ENCODE data around the gene GRK3.
"Not testable (repeated sequence)": the region's sequence is repeated elsewhere in the genome, so short reads cannot be mapped to it uniquely, and the experiment has no call there.

GRK3 gene

GRCh38 chr22:25602445-25602844, 38.0 kb downstream of the GRK3 start:
- H3K27ac ChIP-seq, result no peak overlapping the region
- peak overlapping the region in 3 of 11 experiments; percentile 17 to 59 (median 44); a peak in 4 of 22 replicates for H3K4me2 ChIP-seq
- no peak overlapping the region for H3K4me3 ChIP-seq
- peaks cover 0 to 28% (median 0%) of the 10 kb centered on the region in 11 experiments; a peak in 4 of 22 replicates for H3K36me3 ChIP-seq
- H4K20me1 ChIP-seq, result peaks cover 0 to 46% (median 5%) of the 10 kb centered on the region in 11 experiments; a peak in 6 of 22 replicates
- H3K9ac ChIP-seq, result no peak overlapping the region
- no peaks in the 10 kb centered on the region for H3K27me3 ChIP-seq
- H3K9me3 ChIP-seq (replicated peaks in 1 of 11), result peaks cover 0 to 6% (median 0%) of the 10 kb centered on the region in 11 experiments; a peak in 2 of 22 replicates
- H3K4me1 ChIP-seq, result peaks cover 0 to 17% (median 6%) of the 10 kb centered on the region in 10 experiments; a peak in 11 of 20 replicates
- TF ChIP-seq Cebpa-rat (IDR thresholded peaks at IDR 0.05), result no peak

DNA sequence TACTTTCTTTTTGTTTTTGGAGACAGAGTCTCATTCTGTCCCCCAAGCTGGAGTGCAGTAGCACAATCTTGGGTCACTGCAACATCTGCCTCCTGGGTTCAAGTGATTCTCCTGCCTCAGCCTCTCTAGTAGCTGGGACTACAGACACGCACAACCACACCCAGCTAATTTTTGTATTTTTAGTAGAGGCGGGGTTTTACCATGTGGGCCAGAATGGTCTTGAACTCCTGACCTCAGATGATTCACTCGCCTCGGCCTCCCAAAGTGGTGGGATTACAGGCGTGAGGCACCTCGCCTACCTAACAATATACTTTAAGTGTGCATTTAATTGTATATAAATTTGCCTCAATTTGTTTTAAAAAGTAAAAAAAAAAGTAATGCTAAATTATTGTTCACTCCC, 38.4 kb downstream of the GRK3 start:
- Histone ChIP-seq H3K27ac (no peak overlapping the region), H4K20me1 (peaks cover 0 to 51% (median 5%) of the 10 kb centered on the region in 11 experiments; a peak in 7 of 22 replicates), H3K36me3 (peaks cover 0 to 28% (median 0%) of the 10 kb centered on the region in 11 experiments; a peak in 3 of 22 replicates), H3K4me3 (no peak overlapping the region), H3K4me2 (peak overlapping the region in 3 of 11 experiments; percentile 17 to 59 (median 44); a peak in 4 of 22 replicates), H3K9ac (no peak overlapping the region), H3K4me1 (peaks cover 0 to 16% (median 6%) of the 10 kb centered on the region in 10 experiments; a peak in 11 of 20 replicates), H3K27me3 (no peaks in the 10 kb centered on the region), H3K9me3 (replicated peaks in 1 of 11) (0 out of 22 replicates have a peak, but pooled peaks cover 0 to 5% (median 0%) of the 10 kb centered on the region in 11 experiments)
- TF ChIP-seq Cebpa-rat (IDR thresholded peaks at IDR 0.05), result no peak

GRCh38 chr22:25605146-25605545, 40.7 kb downstream of the GRK3 start:
- not testable (repeated sequence) for H3K4me3 ChIP-seq; H3K27me3 ChIP-seq; H3K4me2 ChIP-seq; H3K27ac ChIP-seq; H3K4me1 ChIP-seq; H3K9ac ChIP-seq; H3K9me3 ChIP-seq (replicated peaks in 1 of 11)
- Histone ChIP-seq H4K20me1 (peaks cover 0 to 53% (median 5%) of the 10 kb centered on the region in 11 experiments; a peak in 7 of 22 replicates), H3K36me3 (peaks cover 2 to 35% (median 8%) of the 10 kb centered on the region in 11 experiments; a peak in 16 of 22 replicates)

DNA sequence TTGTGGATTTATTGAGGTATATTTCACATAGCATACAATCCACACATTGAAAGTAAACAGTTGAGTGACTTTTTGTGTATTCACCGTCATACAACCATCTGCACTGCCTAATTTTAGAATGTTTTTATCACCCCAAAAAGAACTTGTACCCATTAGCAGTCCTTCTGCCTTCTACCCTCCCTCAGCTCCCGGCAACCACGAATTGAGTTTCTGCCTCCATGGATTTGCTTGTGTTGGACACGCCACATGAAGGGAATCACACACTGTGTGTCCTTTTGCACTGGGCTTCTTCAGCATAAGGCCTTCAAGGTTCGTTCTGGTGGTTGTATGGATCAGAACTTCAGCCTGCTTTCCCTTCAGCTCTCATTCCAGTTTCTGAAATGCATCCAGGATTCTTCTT, 41.1 kb downstream of the GRK3 start:
- not testable (repeated sequence) for H3K27me3 ChIP-seq, H3K4me1 ChIP-seq, H3K4me3 ChIP-seq, H3K4me2 ChIP-seq, H3K9ac ChIP-seq, H3K27ac ChIP-seq
- Histone ChIP-seq H4K20me1 (peaks cover 0 to 49% (median 5%) of the 10 kb centered on the region in 11 experiments; a peak in 7 of 22 replicates), H3K36me3 (peaks cover 6 to 35% (median 11%) of the 10 kb centered on the region in 11 experiments; a peak in 16 of 22 replicates), H3K9me3 (replicated peaks in 1 of 11) (peaks cover 8 to 13% (median 10%) of the 10 kb centered on the region in 11 experiments)

GRCh38 chr22:25611284-25611683, 46.8 kb downstream of the GRK3 start:
- H3K4me2 ChIP-seq, H3K27ac ChIP-seq, H3K9ac ChIP-seq, H3K27me3 ChIP-seq, H3K4me1 ChIP-seq, H3K4me3 ChIP-seq: not testable (repeated sequence)
- Histone ChIP-seq H4K20me1 (peaks cover 0 to 29% (median 0%) of the 10 kb centered on the region in 11 experiments; a peak in 5 of 22 replicates), H3K36me3 (peaks cover 14 to 53% (median 18%) of the 10 kb centered on the region in 11 experiments; a peak in 19 of 22 replicates), H3K9me3 (replicated peaks in 1 of 11) (peaks cover 17 to 27% (median 26%) of the 10 kb centered on the region in 11 experiments)

DNA sequence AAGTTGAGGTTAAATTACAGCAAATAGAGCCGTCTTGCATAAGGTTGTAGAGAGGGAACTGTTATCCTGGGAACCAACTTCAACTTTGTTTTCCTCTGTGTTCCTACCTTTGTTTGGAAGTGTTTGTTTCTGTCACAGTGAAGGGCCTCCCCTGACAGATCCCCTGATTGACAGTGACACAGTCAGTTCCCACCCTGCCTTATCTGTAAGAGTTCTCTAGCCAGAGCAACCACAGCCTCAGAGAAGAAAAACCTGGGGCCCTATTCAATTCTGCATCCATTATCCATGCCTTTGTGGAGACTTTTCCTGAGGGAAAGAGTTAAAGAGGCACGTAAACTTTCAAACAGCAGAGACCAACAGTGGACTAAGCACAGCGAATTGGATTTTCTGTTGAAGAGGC, 48.7 kb downstream of the GRK3 start:
- not testable (repeated sequence) for H3K4me3 ChIP-seq, H3K27me3 ChIP-seq, H3K4me2 ChIP-seq, H3K9ac ChIP-seq, H3K4me1 ChIP-seq, H3K27ac ChIP-seq
- Histone ChIP-seq H3K36me3 (peaks cover 14 to 57% (median 19%) of the 10 kb centered on the region in 11 experiments; a peak in 19 of 22 replicates), H4K20me1 (peaks cover 0 to 36% (median 0%) of the 10 kb centered on the region in 11 experiments; a peak in 7 of 22 replicates), H3K9me3 (replicated peaks in 1 of 11) (peaks cover 17 to 27% (median 26%) of the 10 kb centered on the region in 11 experiments)

DNA sequence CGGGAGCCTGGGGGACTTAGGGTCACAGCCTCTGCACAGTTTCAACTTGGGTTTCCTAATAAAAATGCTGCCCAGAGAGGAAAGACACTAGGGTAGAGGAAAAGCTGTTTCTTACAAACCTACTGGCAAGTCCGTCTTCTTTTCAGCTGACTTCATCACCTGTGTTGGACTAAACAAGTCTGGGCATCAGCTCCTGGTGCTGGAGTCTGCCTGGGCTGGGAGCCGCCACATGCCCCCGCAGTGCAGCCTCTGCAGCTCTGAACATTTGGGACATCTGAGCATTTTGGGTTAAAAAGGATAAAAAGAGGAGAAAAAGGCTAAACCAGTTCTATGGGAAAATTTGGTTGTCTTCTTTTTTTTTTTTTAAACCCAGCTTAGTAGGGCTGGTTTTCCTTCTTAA, 49.1 kb downstream of the GRK3 start:
- H4K20me1 ChIP-seq, result peaks cover 0 to 36% (median 0%) of the 10 kb centered on the region in 11 experiments; a peak in 7 of 22 replicates
- not testable (repeated sequence) for H3K4me1 ChIP-seq, H3K4me3 ChIP-seq, H3K27me3 ChIP-seq, H3K27ac ChIP-seq, H3K4me2 ChIP-seq, H3K9ac ChIP-seq
- peaks cover 14 to 59% (median 19%) of the 10 kb centered on the region in 11 experiments; a peak in 19 of 22 replicates for H3K36me3 ChIP-seq
- peaks cover 17 to 27% (median 26%) of the 10 kb centered on the region in 11 experiments for H3K9me3 ChIP-seq (replicated peaks in 1 of 11)

GRCh38 chr22:25614791-25615190, 50.3 kb downstream of the GRK3 start:
- Histone ChIP-seq H3K9me3 (replicated peaks in 1 of 11) (peaks cover 16 to 28% (median 23%) of the 10 kb centered on the region in 11 experiments), H4K20me1 (peaks cover 0 to 38% (median 0%) of the 10 kb centered on the region in 11 experiments; a peak in 8 of 22 replicates), H3K36me3 (peaks cover 16 to 65% (median 27%) of the 10 kb centered on the region in 11 experiments; a peak in 19 of 22 replicates)
- H3K27ac ChIP-seq, H3K9ac ChIP-seq, H3K27me3 ChIP-seq, H3K4me3 ChIP-seq, H3K4me2 ChIP-seq, H3K4me1 ChIP-seq: not testable (repeated sequence)

DNA sequence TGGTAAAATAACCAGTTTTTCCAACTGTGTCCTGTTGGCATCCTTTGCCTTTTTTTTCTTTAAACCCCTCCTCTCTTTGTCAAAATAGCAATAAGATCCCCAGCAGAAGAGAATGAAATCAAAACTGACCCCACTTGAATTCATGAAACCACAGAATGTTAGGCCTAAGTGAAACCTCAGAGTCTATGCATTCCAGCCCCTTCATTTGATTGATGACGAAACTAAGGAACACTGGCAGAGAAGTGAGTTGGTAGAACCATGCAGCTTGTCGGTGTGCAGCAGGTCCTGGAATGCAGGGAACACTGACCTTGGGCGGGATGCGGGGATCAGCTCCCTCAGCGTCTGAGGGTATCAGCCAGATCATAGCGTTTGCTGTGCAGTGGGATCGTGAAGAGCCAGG, 57.5 kb downstream of the GRK3 start:
- Histone ChIP-seq H3K27ac (no peak overlapping the region), H3K9ac (no peak overlapping the region), H4K20me1 (peaks cover 4 to 88% (median 17%) of the 10 kb centered on the region in 11 experiments; a peak in 13 of 22 replicates), H3K36me3 (peaks cover 8 to 62% (median 18%) of the 10 kb centered on the region in 11 experiments; a peak in 16 of 22 replicates), H3K9me3 (replicated peaks in 1 of 11) (0 out of 22 replicates have a peak, but pooled peaks cover 0 to 5% (median 0%) of the 10 kb centered on the region in 11 experiments), H3K4me1 (peaks cover 5 to 16% (median 10%) of the 10 kb centered on the region in 10 experiments), H3K27me3 (no peaks in the 10 kb centered on the region), H3K4me2 (no peak overlapping the region), H3K4me3 (no peak overlapping the region)
- TF ChIP-seq Cebpa-rat (IDR thresholded peaks at IDR 0.05), result no peak

Measured in BLaER1 treated with 17β-estradiol and CSF1 and Interleukin-3, amounts not matched to agents 10 nM and 100 nM (cell line).